IPS DF 4.7 (cell line): Measurements from ENCODE around the gene MACROD1.

Source experiments
- DNase-seq: peaks from one replicate; pipeline ENCODE4 v3.0.0-alpha.2; 2013; ENCODE audit warnings: low spot score; ENCODE audit errors: extremely low read depth

MACROD1 gene

GRCh38 chr11:64114231-64114630 is 51.7 kb downstream of the MACROD1 start:
- DNase-seq = no peak

- DNase-seq = no peak
These were observed 52.5 kb downstream of the MACROD1 start for GRCh38 chr11:64113462-64113780.

GRCh38 chr11:64112771-64113461 is 53.0 kb downstream of the MACROD1 start:
- DNase-seq = no peak

GRCh38 chr11:64110465-64111375 is 55.2 kb downstream of the MACROD1 start:
- DNase-seq = no peak

- no peak for DNase-seq
These were observed 56.6 kb downstream of the MACROD1 start for GRCh38 chr11:64109332-64109731.

GRCh38 chr11:64107303-64107702 is 58.6 kb downstream of the MACROD1 start:
- DNase-seq = no peak

GRCh38 chr11:64104632-64105031 is 61.3 kb downstream of the MACROD1 start:
- DNase-seq = no peak

GRCh38 chr11:64103277-64103985 is 62.5 kb downstream of the MACROD1 start:
- DNase-seq = no peak

- no peak for DNase-seq
These were observed 63.7 kb downstream of the MACROD1 start for GRCh38 chr11:64102005-64102738.

GRCh38 chr11:64101461-64101860 is 64.5 kb downstream of the MACROD1 start:
- no peak for DNase-seq

GRCh38 chr11:64100782-64101353 is 65.0 kb downstream of the MACROD1 start:
- DNase-seq = no peak

- no peak for DNase-seq
These were observed 65.6 kb downstream of the MACROD1 start for GRCh38 chr11:64100360-64100759.

- DNase-seq = no peak
These were observed 66.5 kb downstream of the MACROD1 start for GRCh38 chr11:64099436-64099835.

GRCh38 chr11:64098318-64098831 is 67.5 kb downstream of the MACROD1 start:
- no peak for DNase-seq

- DNase-seq = no peak
These were observed 68.2 kb downstream of the MACROD1 start for GRCh38 chr11:64097468-64098317.

- DNase-seq = no peak
These were observed 69.1 kb downstream of the MACROD1 start for GRCh38 chr11:64096835-64097234.

- DNase-seq = no peak
These were observed 70.0 kb downstream of the MACROD1 start for GRCh38 chr11:64095949-64096348.

GRCh38 chr11:64095273-64095817 is 70.6 kb downstream of the MACROD1 start:
- no peak for DNase-seq

- no peak for DNase-seq
These were observed 71.3 kb downstream of the MACROD1 start for GRCh38 chr11:64094463-64095260.
